A673 (cell line): ENCODE data around the gene STK26.

Source experiments
- EZH2 ChIP-seq: fragments of 200-600 bp; sonication (generic); IDR thresholded peaks from 2 replicates; pipeline ENCODE4 v1.6.1; 2017; ENCODE audit warnings: borderline replicate concordance, low read depth, mild to moderate bottlenecking, mixed read lengths, antibody characterized with exemption, low read length; ENCODE audit not compliant: poor library complexity, severe bottlenecking
- TF ChIP-seq, protein P1 (sequence below): fragments of 300-800, 200-600 bp; sonication (generic); conservative IDR thresholded peaks from 2 replicates; pipeline ENCODE4 v1.5.1; 2017; ENCODE audit warnings: low read depth, mild to moderate bottlenecking, antibody characterized with exemption, low read length, moderate library complexity, mixed read lengths

DNA sequence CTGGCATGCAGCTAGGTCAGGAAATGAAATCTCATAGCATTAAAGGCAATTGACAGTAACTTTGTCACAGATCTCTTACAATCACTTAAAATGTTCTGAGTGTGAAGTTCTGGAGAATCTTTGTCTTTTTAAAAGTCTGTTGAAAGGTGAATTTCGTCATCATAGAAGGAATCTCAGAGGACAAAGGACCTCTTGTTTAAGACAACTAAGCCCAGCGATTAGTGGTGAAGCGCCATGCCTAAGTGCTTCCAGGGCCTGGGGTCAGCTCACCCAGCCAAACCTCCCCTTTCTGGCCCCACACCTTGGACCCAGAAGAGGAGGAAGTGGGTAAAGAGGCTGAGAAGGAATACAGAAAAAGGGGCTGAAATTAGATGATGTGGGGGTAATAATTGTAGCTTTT lies 96.2 kb downstream of the STK26 start:
- TF ChIP-seq, protein P1, sequence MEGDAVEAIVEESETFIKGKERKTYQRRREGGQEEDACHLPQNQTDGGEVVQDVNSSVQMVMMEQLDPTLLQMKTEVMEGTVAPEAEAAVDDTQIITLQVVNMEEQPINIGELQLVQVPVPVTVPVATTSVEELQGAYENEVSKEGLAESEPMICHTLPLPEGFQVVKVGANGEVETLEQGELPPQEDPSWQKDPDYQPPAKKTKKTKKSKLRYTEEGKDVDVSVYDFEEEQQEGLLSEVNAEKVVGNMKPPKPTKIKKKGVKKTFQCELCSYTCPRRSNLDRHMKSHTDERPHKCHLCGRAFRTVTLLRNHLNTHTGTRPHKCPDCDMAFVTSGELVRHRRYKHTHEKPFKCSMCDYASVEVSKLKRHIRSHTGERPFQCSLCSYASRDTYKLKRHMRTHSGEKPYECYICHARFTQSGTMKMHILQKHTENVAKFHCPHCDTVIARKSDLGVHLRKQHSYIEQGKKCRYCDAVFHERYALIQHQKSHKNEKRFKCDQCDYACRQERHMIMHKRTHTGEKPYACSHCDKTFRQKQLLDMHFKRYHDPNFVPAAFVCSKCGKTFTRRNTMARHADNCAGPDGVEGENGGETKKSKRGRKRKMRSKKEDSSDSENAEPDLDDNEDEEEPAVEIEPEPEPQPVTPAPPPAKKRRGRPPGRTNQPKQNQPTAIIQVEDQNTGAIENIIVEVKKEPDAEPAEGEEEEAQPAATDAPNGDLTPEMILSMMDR = no peak
- no peak for TF ChIP-seq EZH2
